SK-N-SH treated with all-trans-retinoic acid at 6 μM for 48 hours (cell line): Measurements from ENCODE around the gene ODAM.

ENCODE experiments used
- ATAC-seq: fragments of 200-7000 bp; cut with Tn5 transposase; 3 replicates; pipeline ENCODE4 v1.9.1; 2020; ENCODE audit warnings: mild to moderate bottlenecking, moderate library complexity
- ARNTL ChIP-seq: fragments of 450-650 bp; formaldehyde crosslinking; IDR thresholded peaks from 2 replicates; pipeline ENCODE4 v1.5.0; 2020; ENCODE audit warnings: low read depth, mild to moderate bottlenecking, moderate library complexity, borderline replicate concordance
- BACH2 ChIP-seq: fragments of 250-450 bp; sonication (Bioruptor Pico); IDR thresholded peaks from 2 replicates; pipeline ENCODE4 v1.9.0; 2021; ENCODE audit warnings: mild to moderate bottlenecking, borderline replicate concordance
- CSDC2 ChIP-seq: fragments of 250-450 bp; sonication (Bioruptor Pico); IDR thresholded peaks from 2 replicates; pipeline ENCODE4 v1.5.0; 2020; ENCODE audit warnings: mild to moderate bottlenecking, moderate library complexity
- ESRRG ChIP-seq: fragments of 250-450 bp; sonication (Bioruptor Pico); IDR thresholded peaks from 2 replicates; pipeline ENCODE4 v1.6.1; 2021; ENCODE audit warnings: mild to moderate bottlenecking
- ISL1 ChIP-seq: fragments of 250-450 bp; sonication (Bioruptor Pico); IDR thresholded peaks from 2 replicates; pipeline ENCODE4 v2.1.2; 2022; ENCODE audit warnings: mild to moderate bottlenecking, moderate library complexity
- OSR1 ChIP-seq: fragments of 250-450 bp; sonication (Bioruptor Pico); IDR thresholded peaks from 2 replicates; pipeline ENCODE4 v1.8.0; 2022; ENCODE audit warnings: moderate library complexity, mild to moderate bottlenecking, inconsistent platforms
- PPARA ChIP-seq: fragments of 250-450 bp; sonication (Bioruptor Pico); IDR thresholded peaks from 2 replicates; pipeline ENCODE4 v1.5.0; 2020; ENCODE audit warnings: mild to moderate bottlenecking, borderline replicate concordance
- RARB ChIP-seq: fragments of 250-450 bp; sonication (Bioruptor Pico); IDR thresholded peaks from 2 replicates; pipeline ENCODE4 v1.8.0; 2021; ENCODE audit warnings: mild to moderate bottlenecking, moderate library complexity
- SNAI2 ChIP-seq: fragments of 250-450 bp; sonication (Bioruptor Pico); IDR thresholded peaks from 2 replicates; pipeline ENCODE4 v1.5.0; 2020; ENCODE audit warnings: mild to moderate bottlenecking, moderate library complexity
- TCF4 ChIP-seq: fragments of 250-450 bp; sonication (Bioruptor Pico); IDR thresholded peaks from 2 replicates; pipeline ENCODE4 v1.8.0; 2021; ENCODE audit warnings: mild to moderate bottlenecking, moderate library complexity, borderline replicate concordance
- TOX ChIP-seq: fragments of 250-450 bp; sonication (Bioruptor Pico); IDR thresholded peaks from 2 replicates; pipeline ENCODE4 v1.8.0; 2021; ENCODE audit warnings: mild to moderate bottlenecking, moderate library complexity, borderline replicate concordance
- ZC3H10 ChIP-seq: fragments of 250-450 bp; sonication (Bioruptor Pico); IDR thresholded peaks from 2 replicates; pipeline ENCODE4 v1.5.1; 2021; ENCODE audit warnings: mild to moderate bottlenecking, moderate library complexity
- ZFP3 ChIP-seq: fragments of 250-450 bp; sonication (Bioruptor Pico); IDR thresholded peaks from 2 replicates; pipeline ENCODE4 v1.5.0; 2020; ENCODE audit warnings: mild to moderate bottlenecking, moderate library complexity
- ZFP30 ChIP-seq: fragments of 450-650 bp; formaldehyde crosslinking; IDR thresholded peaks from 2 replicates; pipeline ENCODE4 v1.5.0; 2022; ENCODE audit warnings: mild to moderate bottlenecking, moderate library complexity
- ZNF565 ChIP-seq: fragments of 450-650 bp; formaldehyde crosslinking; conservative IDR thresholded peaks from 2 replicates; pipeline ENCODE4 v1.5.0; 2020; ENCODE audit warnings: low read depth, mild to moderate bottlenecking, moderate library complexity
- ZNF70 ChIP-seq: fragments of 450-650 bp; formaldehyde crosslinking; IDR thresholded peaks from 2 replicates; pipeline ENCODE4 v1.5.0; 2020; ENCODE audit warnings: mild to moderate bottlenecking, moderate library complexity
- ZNF8 ChIP-seq: fragments of 450-650 bp; formaldehyde crosslinking; IDR thresholded peaks from 2 replicates; pipeline ENCODE4 v1.5.0; 2020; ENCODE audit warnings: mild to moderate bottlenecking, moderate library complexity
- TF ChIP-seq, protein P1 (sequence below): fragments of 250-450 bp; sonication (Bioruptor Pico); IDR thresholded peaks from 2 replicates; pipeline ENCODE4 v1.8.0; 2021; ENCODE audit warnings: low read depth, mild to moderate bottlenecking, moderate library complexity, borderline replicate concordance
- TF ChIP-seq, protein P2 (sequence below): fragments of 250-450 bp; sonication (Bioruptor Pico); IDR thresholded peaks from 2 replicates; pipeline ENCODE4 v1.5.0; 2020; ENCODE audit warnings: mild to moderate bottlenecking, moderate library complexity
- TF ChIP-seq, protein P3 (sequence below): fragments of 250-450 bp; sonication (Bioruptor Pico); IDR thresholded peaks from 2 replicates; pipeline ENCODE4 v1.8.0; 2020; ENCODE audit warnings: mild to moderate bottlenecking, moderate library complexity, borderline replicate concordance
- TF ChIP-seq, protein P4 (sequence below): fragments of 250-450 bp; sonication (Bioruptor Pico); IDR thresholded peaks from 2 replicates; pipeline ENCODE4 v1.5.1; 2020; ENCODE audit warnings: low read depth, mild to moderate bottlenecking, moderate library complexity

Gene ODAM

DNA sequence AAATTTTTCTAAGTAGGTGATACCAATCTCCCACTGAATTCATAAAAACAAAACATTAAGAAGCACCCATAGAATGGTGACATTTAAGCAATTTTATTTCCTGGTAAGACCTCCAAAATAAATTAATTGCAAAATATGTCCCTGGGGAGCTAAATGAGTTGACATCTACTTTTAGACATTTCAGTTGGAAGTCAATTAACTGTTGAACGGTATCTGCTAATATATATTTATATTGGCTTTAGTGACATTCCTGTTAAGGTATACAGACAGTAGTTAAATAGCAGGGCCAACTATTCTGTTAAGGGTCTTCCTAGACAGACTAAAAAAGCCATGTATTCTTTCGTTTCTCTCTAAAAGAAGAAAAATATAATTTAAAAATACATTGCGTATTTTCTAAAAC is 41.6 kb upstream of the ODAM start, which contains the start of gene PRR27:
Gene PRR27 (plus strand): TSS at position 301 of the 400 bp plus-strand sequence. CDS start 139 bp downstream, outside the sequence.
- no peak for ATAC-seq
- TF ChIP-seq, protein P1, sequence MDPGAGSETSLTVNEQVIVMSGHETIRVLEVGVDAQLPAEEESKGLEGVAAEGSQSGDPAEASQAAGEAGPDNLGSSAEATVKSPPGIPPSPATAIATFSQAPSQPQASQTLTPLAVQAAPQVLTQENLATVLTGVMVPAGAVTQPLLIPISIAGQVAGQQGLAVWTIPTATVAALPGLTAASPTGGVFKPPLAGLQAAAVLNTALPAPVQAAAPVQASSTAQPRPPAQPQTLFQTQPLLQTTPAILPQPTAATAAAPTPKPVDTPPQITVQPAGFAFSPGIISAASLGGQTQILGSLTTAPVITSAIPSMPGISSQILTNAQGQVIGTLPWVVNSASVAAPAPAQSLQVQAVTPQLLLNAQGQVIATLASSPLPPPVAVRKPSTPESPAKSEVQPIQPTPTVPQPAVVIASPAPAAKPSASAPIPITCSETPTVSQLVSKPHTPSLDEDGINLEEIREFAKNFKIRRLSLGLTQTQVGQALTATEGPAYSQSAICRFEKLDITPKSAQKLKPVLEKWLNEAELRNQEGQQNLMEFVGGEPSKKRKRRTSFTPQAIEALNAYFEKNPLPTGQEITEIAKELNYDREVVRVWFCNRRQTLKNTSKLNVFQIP (CRISPR knock-in tag), result no peak
- TF ChIP-seq ZNF8 (CRISPR knock-in tag) (no peak), ISL1 (CRISPR knock-in tag) (no peak), OSR1 (CRISPR knock-in tag) (no peak), ZFP3 (CRISPR knock-in tag) (no peak), ARNTL (CRISPR knock-in tag) (no peak), TOX (no peak), PPARA (CRISPR knock-in tag) (no peak), TCF4 (CRISPR knock-in tag) (no peak), SNAI2 (no peak), RARB (CRISPR knock-in tag) (no peak), ZNF70 (CRISPR knock-in tag) (no peak), ESRRG (no peak), BACH2 (CRISPR knock-in tag) (no peak), ZNF565 (CRISPR knock-in tag) (no peak), ZFP30 (CRISPR knock-in tag) (no peak), ZC3H10 (no peak)
- TF ChIP-seq, protein P2, sequence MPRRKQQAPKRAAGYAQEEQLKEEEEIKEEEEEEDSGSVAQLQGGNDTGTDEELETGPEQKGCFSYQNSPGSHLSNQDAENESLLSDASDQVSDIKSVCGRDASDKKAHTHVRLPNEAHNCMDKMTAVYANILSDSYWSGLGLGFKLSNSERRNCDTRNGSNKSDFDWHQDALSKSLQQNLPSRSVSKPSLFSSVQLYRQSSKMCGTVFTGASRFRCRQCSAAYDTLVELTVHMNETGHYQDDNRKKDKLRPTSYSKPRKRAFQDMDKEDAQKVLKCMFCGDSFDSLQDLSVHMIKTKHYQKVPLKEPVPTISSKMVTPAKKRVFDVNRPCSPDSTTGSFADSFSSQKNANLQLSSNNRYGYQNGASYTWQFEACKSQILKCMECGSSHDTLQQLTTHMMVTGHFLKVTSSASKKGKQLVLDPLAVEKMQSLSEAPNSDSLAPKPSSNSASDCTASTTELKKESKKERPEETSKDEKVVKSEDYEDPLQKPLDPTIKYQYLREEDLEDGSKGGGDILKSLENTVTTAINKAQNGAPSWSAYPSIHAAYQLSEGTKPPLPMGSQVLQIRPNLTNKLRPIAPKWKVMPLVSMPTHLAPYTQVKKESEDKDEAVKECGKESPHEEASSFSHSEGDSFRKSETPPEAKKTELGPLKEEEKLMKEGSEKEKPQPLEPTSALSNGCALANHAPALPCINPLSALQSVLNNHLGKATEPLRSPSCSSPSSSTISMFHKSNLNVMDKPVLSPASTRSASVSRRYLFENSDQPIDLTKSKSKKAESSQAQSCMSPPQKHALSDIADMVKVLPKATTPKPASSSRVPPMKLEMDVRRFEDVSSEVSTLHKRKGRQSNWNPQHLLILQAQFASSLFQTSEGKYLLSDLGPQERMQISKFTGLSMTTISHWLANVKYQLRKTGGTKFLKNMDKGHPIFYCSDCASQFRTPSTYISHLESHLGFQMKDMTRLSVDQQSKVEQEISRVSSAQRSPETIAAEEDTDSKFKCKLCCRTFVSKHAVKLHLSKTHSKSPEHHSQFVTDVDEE, result no peak
- TF ChIP-seq, protein P3, sequence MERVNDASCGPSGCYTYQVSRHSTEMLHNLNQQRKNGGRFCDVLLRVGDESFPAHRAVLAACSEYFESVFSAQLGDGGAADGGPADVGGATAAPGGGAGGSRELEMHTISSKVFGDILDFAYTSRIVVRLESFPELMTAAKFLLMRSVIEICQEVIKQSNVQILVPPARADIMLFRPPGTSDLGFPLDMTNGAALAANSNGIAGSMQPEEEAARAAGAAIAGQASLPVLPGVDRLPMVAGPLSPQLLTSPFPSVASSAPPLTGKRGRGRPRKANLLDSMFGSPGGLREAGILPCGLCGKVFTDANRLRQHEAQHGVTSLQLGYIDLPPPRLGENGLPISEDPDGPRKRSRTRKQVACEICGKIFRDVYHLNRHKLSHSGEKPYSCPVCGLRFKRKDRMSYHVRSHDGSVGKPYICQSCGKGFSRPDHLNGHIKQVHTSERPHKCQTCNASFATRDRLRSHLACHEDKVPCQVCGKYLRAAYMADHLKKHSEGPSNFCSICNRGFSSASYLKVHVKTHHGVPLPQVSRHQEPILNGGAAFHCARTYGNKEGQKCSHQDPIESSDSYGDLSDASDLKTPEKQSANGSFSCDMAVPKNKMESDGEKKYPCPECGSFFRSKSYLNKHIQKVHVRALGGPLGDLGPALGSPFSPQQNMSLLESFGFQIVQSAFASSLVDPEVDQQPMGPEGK (CRISPR knock-in tag), result no peak
- TF ChIP-seq, all 23 proteins: peak for 0

DNA sequence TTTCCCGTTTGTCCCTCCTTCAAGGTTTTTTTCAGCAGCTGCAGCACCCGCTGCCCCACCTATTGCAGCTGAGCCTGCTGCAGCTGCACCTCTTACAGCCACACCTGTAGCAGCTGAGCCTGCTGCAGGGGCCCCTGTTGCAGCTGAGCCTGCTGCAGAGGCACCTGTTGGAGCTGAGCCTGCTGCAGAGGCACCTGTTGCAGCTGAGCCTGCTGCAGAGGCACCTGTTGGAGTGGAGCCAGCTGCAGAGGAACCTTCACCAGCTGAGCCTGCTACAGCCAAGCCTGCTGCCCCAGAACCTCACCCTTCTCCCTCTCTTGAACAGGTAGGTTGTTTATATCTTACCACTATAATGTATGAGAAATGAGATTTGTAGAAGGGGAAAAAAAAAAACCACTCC is 36.9 kb upstream of the ODAM start:
- TF ChIP-seq PPARA (CRISPR knock-in tag) (no peak), TOX (no peak), OSR1 (CRISPR knock-in tag) (no peak), ZNF565 (CRISPR knock-in tag) (no peak), RARB (CRISPR knock-in tag) (no peak), CSDC2 (no peak), ESRRG (no peak)
- TF ChIP-seq, protein P3 (CRISPR knock-in tag), result no peak
- TF ChIP-seq, protein P1 (CRISPR knock-in tag), result no peak
- TF ChIP-seq, protein P4, sequence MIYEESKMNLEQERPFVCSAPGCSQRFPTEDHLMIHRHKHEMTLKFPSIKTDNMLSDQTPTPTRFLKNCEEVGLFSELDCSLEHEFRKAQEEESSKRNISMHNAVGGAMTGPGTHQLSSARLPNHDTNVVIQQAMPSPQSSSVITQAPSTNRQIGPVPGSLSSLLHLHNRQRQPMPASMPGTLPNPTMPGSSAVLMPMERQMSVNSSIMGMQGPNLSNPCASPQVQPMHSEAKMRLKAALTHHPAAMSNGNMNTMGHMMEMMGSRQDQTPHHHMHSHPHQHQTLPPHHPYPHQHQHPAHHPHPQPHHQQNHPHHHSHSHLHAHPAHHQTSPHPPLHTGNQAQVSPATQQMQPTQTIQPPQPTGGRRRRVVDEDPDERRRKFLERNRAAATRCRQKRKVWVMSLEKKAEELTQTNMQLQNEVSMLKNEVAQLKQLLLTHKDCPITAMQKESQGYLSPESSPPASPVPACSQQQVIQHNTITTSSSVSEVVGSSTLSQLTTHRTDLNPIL (CRISPR knock-in tag), result no peak
- ATAC-seq, result no peak
